T-helper 22 cell (primary cell): ENCODE measurements around the gene FSTL1.

ENCODE experiments used
- DNase-seq: peaks from one replicate; pipeline ENCODE4 v3.0.0-alpha.2; 2020; ENCODE audit warnings: low read depth

Gene FSTL1, protein sequence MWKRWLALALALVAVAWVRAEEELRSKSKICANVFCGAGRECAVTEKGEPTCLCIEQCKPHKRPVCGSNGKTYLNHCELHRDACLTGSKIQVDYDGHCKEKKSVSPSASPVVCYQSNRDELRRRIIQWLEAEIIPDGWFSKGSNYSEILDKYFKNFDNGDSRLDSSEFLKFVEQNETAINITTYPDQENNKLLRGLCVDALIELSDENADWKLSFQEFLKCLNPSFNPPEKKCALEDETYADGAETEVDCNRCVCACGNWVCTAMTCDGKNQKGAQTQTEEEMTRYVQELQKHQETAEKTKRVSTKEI

DNA sequence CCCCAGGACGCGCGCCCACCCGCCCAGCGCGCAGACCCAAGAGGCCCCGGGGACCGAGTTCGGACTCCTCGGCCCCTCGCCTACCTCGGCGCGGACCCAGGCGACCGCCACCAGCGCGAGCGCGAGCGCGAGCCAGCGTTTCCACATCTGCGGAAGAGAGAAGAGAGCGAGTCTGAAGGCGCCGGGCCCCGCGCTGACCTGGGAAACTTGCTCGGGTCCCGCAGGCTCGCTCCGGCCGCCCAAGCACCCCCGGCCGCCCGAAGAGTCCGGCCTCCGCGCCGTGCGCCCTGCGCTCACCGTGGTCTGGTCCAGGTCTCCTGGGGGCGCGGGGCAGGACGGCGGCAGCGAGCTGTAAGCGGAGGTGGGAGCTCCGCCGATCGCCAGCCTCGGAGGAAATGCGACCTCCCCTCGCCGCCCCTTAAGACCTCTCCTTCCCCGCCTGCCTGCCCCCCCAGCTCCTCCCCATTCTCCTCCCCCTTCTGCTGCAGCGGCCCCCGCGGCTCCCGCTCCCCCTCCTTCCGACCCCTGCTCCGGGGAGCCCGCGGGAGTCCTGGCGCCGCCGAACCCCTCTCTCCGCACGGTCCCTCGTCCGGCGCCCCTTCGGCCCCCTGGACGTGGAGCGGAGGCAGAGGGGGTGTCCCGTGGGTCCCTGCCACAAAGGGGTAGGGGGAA, at the start of gene FSTL1:
Gene FSTL1 (minus strand): TSS at position 393 of the 672 bp plus-strand sequence. CDS start 246 bp downstream, at position 147.
- DNase-seq: no peak

DNA sequence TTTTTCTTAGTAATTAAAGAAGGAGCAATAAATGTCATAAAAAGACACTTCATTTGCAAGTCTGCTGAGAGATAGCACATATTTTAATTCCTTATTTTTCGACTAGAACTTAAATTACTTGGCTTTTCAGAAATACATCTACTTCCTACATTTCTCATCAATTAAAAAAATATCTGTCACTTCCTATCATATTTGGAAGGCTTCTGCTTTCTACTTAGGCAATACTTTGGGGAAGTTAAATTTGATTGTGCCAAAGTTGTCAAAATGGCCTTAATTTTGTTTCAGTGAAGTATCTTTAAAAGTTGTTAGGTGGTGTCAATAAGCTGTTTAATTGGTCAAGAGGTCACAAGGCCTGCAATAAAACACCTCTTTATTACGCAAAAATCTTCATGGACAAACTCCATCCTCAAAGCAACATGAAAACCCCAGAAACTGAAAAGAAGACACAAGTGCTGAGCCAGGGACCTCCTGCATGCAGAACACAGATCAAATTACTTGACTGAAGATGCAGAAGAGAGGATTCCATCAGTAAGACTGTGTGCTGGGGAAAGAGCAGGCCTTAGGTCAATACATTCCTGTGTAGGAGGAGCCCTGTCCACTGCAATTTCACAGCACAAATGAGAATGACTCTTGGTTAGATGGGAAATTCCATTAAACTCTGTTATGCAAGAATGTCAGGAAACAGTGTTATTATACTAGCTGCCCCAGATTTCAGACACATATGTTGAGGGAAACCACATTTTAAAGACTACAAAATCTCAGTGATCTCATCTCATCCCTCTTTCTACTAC, 48.0 kb upstream of the FSTL1 start:
- DNase-seq: no peak

DNA sequence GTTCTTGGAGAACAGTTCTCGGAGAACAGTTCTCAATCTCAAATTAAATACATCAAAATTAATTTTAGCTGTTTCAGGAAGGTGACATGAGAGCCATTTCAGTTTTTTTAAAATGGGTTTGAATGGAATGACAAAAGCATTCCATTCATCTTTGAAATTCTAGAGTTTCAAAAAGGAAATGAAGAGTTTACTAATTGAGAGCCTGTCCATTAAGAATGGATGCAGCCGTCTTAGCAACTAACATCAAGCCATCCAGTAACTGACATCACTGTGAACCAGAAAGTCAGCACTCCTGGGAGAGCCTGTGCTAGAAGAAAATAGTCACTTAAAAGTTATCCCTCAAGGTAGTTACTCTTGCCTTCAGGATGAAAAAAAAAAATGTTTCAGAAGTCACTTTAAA, 47.0 kb upstream of the FSTL1 start:
- no peak for DNase-seq

DNA sequence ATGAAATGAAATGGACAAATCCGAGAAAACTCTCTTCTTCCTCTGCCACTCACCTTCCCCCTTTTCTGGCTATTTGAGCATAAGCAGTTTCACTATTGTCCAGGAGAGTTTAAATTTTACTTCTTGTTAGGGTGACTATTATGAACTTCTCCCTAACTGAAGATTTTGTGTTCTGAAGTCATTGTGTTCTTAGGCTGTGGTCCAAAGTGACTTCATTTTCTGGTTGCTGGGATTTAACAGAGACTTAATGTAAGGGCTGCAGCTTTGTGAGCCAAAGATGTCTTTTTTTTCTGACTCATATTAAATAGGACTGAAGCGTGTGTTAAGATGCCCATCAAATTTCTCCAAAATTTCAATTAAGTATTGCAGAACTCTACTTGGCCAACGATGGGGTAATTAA, 46.5 kb upstream of the FSTL1 start:
- DNase-seq: no peak

DNA sequence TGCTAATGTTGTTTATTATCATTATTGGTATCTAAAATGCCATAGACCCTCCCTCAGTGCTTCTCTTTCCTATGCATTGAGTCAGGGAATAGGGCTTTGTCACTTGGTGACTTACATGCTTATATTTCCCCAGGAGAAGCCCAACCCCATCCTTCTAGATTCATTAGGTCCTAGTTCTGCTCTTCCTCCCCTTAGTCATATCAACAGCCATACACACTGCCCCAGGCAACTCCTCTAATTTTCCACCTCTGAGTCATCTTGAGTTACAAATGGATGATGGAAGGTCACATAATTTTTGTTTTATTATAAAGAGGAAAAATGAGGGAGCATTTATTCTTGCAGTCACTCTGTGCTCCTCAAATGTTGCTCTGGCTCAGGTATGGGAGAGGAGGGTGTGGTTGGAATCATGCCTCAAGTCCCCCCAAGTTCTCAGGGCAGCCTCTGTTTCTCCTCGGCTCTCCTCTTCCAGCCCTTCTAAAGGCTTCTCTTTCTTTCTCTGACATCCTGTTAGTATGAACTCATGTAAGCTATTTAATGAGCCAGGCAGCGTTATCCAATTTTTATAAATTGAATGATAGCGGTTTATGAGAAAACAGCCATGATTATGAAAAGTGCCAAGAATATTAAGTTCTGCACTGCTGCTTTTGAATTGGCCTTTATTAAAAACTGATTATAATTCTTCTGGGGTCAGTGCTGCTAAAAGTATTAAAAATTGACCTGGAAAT, 45.6 kb upstream of the FSTL1 start:
- DNase-seq: no peak

DNA sequence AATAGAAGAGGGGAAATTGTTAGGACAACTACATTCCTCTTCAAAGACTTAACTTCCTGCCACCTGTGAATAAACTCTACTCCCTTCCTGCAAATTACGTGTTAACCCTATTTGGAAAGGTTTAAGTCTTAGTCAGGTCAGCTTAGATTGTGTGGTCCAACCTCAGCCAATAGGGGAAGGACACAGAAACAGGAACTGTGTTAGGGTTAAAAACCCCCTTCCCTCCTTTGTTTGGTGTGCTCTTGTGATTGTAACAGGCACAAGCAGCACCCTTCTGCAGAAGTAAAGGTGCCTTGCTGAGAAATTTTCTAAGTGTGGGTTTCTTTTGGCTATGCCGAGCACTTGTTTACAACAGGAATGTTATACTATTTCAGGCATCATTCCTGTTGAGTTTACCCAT, 45.0 kb upstream of the FSTL1 start:
- no peak for DNase-seq

DNA sequence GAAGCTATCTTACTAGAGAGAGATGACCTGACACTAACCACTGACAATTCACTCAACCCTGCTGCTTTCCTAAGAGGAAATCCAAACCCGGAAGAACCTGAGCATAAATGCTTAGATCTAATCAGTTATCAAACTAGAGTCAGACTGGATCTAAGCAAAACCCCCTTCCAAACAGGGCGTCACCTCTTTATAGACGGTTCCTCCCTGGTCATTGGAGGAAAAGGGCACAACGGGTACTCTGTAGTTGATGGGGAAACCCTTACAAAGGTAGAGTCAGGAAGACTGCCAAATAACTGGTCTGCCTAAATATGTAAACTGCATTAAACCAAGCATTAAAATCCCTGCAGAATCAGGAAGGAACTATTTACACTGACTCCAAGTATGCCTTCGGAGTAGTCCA, 41.3 kb upstream of the FSTL1 start:
- no peak for DNase-seq

DNA sequence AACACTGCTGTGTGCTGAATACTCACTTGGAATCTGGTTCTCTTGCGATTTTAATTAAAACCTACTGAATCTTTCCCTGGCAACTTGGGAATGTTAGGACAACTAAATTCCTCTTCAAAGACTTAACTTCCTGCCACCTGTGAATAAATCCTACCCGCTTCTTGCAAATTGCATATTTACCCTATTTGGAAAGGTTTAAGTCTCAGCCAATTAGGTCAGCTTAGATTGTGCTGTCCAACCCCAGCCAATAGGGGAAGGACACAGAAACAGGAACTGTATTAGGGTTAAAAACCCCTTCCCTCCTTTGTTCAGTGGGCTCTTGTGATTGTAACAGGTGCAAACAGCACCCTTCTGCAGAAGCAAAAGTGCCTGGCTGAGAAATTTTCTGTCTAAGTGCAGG, 38.6 kb upstream of the FSTL1 start:
- no peak for DNase-seq

DNA sequence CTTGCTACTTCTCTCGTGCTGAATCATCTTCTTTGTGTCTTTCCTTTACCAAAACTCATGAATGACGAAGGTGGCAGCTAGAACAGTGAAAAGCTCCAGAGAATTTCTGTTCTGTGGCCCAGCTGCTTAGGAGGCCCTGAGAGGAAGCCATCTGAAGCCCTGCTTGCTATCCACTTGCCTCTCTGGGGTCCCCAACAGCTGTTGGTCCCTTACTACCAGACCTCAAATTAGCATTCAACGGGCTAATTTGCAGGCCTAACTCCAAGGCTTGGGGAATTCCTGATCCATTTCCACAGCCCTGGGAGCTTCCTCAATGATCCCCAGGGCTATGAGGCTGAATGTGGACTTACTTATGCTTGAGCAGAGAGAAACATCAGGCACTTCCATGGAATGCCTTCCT, 37.5 kb upstream of the FSTL1 start:
- DNase-seq: no peak

DNA sequence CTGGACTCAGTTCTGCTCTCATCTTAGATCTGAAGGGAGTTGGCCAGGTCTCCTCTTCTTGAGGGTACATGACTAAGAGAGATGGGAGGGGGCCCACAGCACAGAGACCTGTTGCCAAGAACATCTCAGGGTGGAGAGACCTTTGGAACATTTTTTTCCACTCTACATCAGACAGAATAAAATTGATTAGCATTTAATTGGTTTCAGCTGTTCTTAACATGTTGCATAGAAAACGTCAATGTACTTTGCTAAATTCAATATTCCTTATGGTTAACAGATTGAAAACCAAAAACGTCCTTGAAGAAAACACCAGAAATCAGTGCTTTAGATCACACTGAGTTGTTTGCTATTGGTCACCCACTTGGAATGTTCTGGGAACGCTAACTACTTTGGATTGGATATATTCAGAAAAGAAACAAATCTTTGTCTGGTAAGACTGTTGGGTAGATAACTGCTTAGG, 36.4 kb upstream of the FSTL1 start:
- no peak for DNase-seq

DNA sequence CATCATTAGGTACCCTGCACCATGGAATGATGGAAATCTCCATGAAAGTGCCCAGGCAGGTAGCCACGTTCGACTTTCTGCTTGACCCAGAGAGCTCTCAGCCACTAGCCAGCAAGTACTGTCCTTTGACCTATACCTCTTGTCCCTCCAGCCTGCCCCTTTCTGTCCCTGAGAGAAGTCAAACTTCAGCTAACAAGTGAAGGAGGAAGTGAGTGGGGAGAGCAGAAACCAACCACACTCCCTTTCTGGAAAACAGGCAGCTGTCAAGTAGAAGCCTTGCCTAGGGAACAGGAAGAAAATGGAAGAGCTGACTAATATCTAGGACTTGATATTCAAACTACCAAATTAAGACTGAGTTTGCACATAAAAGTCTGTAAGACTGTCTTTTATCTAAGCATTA, 30.3 kb upstream of the FSTL1 start:
- DNase-seq: no peak

DNA sequence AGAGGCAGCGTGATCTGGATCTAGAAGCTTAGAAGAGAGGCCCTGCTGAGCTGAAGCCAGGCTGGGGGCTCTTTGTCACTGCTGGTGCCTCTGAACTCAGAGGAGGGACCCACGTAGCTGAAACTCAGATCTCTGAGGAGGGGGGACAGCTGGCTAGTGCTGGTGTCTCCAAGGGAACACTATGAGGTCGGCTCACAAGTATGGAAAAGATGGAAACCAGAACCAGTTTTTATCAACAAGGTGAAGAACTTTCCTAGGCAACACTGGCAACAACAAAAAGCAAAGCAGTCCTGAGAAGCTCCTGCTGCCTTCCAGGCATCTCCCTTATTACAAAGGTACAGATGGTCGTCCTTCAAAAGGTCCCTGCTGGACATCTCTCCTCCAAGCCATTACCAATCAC, 27.0 kb upstream of the FSTL1 start:
- DNase-seq: no peak

DNA sequence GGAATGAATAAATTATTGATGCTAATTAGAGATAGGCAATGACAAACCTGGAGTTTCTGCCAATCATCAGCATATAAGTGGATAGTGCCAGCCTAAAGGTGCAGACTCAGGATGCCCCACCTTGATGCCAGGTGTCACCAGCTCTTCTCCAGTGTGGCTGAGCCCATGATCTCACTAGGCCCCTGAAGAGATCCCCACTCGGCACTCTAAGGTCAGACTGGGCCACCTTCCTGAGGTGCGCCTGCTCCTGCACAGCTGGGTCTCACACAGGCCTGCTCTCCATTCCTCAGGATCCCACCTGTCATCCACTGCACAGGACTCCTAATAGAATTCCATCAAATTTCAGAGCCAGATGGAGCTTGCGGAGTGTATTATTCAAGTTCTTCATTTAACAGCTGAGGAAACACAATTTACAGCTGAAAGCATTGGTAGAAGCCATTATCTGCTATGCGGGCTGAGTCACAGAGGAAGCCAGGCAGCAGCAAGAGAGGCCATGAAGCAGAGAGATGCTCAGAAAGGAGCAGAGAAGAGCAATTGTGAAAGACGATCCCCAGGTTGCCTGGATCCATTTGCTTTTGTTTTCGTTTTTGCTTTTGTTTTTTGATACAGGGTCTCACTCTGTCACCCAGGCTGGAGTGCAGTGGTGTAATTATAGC, 25.1 kb upstream of the FSTL1 start:
- DNase-seq: no peak

DNA sequence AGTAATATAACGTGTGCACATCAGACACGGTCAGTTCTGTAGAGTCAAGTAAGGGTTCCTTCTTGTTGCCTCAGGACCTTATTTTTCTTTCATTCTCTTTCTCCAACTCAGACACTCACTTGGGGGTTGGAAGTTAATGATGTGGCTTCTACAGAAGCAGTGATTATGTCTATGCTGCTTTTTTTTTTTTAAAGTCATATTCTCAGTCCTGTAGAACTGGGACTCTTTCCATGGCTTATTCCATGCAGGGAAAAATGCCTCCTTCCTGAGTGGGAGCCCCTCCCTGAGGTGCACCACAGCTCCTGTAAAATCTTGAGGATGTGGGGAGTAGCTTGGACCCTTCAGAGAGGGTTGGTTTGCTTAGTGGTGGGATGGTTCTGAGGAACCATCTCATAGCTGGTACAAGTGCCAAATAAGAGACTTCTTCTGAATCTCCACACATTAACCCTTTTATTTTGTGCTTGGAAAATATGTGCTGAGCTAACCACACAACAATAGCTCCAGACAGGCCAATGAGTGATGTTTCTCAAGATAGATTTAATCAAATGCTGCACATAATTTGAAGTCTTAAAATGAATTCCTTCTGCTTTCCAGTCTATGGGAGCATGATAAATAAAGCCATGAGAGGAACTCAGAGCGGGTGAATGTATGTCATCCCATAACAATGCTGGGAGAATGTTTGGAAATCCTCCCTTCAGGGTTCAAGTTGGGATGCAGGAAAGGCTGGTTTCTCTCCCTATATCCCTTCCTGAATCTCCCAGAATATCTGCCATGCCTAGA, 23.3 kb upstream of the FSTL1 start:
- DNase-seq: no peak

DNA sequence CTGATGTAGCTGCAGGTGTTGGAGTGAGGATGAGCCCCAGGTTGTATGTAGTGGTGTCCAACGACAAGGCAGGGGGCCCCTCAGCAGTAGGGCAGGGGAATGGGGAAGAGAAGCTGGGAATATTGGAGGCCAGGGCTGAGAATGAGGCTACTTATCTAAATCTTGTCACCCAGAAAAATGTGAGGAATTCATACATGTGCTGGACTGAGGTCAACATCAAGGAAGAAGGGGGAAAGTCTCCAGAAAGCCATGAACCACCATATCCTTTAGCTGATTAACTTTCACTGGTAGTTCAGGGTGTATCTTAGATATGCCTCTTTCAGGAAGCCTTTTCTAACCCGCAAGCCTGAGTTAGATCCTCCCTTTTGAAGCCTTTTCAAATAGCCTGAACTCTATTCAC, 22.6 kb upstream of the FSTL1 start:
- no peak for DNase-seq

DNA sequence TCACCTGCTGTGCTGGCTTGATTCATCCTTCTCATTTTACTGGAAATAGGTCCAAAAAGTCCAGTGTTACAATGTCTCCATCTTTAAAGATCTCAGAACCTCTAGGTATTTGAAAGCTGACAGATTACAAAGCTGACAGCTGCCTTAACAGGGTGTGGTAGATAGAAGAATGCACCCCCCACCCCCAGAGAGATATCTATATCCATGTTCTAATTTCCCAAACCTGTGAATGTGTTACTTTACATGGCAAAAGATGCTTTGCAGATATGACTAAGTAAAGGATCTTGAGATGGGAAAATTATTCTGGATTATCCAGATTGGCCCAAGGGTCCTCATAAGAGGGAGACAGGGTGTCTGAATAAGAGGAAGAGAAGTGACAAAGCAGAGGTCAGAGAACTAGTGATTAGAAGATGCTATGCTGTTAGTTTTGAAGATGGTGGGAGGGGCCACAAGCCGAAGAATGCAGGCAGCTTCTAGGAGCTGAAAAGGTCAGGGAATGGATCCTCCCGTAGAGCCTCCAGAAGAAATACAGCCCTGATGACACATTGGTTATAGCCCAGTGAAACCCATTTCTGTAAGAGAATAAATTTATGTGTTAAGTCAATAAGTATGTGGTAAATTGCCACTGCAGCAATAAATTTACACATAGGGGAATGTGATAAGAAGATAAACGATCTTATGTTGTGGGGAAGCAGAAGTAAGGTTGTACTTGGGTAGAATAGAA, 21.5 kb upstream of the FSTL1 start:
- no peak for DNase-seq

DNA sequence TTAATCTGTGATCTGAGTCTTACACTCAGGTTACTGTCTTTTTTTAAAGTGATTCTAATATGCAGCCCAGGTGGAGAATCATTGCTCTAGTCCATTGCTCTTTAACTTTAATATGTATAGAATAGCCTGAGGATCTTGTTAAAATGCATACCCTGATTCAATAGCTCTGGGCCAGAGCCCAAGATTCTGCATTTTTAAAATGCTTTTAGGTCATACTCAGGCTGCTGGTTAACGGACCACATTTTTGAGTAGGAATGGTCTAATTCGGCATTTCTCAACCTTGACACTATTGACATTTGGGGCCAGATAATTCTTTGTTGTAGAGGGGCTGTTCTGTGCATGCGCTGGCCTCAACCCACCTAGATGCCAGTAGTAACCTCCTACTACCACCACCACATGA, 20.9 kb upstream of the FSTL1 start:
- DNase-seq: no peak

DNA sequence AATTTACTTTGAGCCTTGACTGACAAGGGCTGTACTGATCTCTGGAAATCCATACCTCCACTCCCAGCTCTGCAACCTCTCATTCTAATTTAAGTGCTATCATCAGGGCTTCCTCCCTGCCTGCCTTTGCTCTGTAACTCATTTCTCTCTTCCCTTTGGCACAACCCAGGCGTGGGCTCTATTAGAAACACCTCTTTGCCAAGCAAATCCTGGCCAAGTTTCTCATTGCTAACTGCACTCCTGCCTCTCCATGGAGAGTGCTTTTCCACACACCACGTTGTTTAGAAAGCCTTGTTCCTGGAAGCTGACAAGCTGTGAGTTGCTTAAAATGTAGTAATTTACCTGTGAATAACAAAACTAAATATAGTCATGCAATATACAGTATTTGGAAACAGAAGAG, 20.1 kb upstream of the FSTL1 start:
- no peak for DNase-seq

DNA sequence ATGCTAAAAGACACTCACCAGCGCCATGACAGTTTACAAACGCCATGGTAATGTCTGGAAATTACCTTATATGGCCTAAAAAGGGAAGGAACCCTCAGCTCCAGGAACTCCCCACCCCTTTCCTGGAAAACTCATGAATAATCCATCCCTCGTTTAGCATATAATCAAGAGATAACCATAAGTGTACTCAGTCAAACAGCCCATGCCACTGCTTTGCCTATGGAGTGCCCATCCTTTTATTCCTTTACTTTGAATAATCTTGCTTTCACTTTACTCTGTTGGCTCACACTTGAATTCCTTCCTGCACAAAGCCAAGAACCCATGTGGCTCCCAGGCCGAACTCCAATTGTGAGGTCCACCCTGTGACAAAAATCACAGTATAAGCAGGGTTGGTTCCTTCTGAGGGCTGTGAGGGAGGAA, 19.1 kb upstream of the FSTL1 start:
- DNase-seq: no peak

DNA sequence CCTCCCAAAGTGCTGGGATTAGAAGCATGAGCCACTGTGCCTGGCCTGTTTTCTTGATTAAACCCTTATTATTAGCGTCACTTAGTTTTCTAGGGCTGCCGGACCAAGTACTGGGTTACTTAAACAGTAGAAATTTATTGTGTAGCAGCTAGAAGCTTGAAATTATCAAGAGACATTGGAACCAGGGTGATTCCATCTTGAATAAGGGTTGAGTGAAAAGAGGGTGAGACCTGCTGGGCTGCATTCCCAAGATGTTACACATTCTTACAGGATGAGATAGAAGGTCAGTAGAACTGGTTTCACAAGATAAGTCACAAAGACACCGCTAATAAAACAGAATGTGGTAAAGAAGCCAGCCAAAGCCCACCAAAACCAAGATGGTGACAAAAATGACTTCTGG, 18.6 kb upstream of the FSTL1 start:
- no peak for DNase-seq
